K562 (cell line): ENCODE measurements around the gene SUCO. TPM values are rescaled to one million over a fixed set of nuclear protein-coding genes. Genes with fewer than 3 reads are reported as not detected.

Source experiments
- CBX3 ChIP-seq, 2 experiments: IDR thresholded peaks; 1 replicate in 1 of 2; 2 replicates in 1 of 2; pipeline ENCODE4 v1.6.1; 2012; ENCODE audit warnings: inconsistent platforms in 2 of 2, low read length in 2 of 2, borderline replicate concordance in 1 of 2, control low read depth in 1 of 2
- EHMT2 ChIP-seq: fragments of 450-650 bp; IDR thresholded peaks from 2 replicates; pipeline ENCODE4 v1.6.1; 2018; ENCODE audit warnings: antibody characterized with exemption
- HOMEZ ChIP-seq: fragments of 250-450 bp; sonication (Bioruptor Pico); IDR thresholded peaks from 2 replicates; pipeline ENCODE4 v1.4.0; 2020; ENCODE audit warnings: mild to moderate bottlenecking, moderate library complexity
- HSF4 ChIP-seq: fragments of 250-450 bp; sonication (Bioruptor Pico); IDR thresholded peaks from 2 replicates; pipeline ENCODE4 v2.1.2; 2022; ENCODE audit warnings: mild to moderate bottlenecking, moderate library complexity, borderline replicate concordance
- NBN ChIP-seq: fragments of 450-650 bp; IDR thresholded peaks from 2 replicates; pipeline ENCODE4 v1.6.1; 2016; ENCODE audit warnings: low read depth, mild to moderate bottlenecking
- NCOA2 ChIP-seq, 2 experiments: fragments of 450-650 bp; IDR thresholded peaks; 2 replicates each; pipeline ENCODE4 v1.6.1; 2018; ENCODE audit warnings: mild to moderate bottlenecking in 2 of 2, moderate library complexity in 1 of 2; ENCODE audit not compliant: partially characterized antibody in 2 of 2
- SP1 ChIP-seq: sonication (generic); formaldehyde crosslinking; IDR thresholded peaks from 2 replicates; pipeline ENCODE4 v1.8.1; 2022; ENCODE audit warnings: mild to moderate bottlenecking, missing genetic modification reagents
- TOE1 ChIP-seq, 2 experiments: fragments of 450-650 bp in 1 of 2; sonication (generic) in 1 of 2; formaldehyde crosslinking in 1 of 2; IDR thresholded peaks; 2 replicates each; pipeline versions ENCODE4 v1.7.1 to v1.8.0; 2016 to 2022; ENCODE audit warnings: borderline replicate concordance in 2 of 2, mild to moderate bottlenecking in 2 of 2, antibody characterized with exemption in 1 of 2, inconsistent platforms in 1 of 2, low read depth in 1 of 2, missing genetic modification reagents in 1 of 2, moderate library complexity in 1 of 2
- ZHX1 ChIP-seq: fragments of 150-350 bp; conservative IDR thresholded peaks from 2 replicates; pipeline ENCODE4 v1.6.1; 2014; ENCODE audit warnings: low read length
- ZNF445 ChIP-seq: fragments of 250-450 bp; sonication (Bioruptor Pico); IDR thresholded peaks from 2 replicates; pipeline ENCODE4 v1.4.0; 2020; ENCODE audit warnings: low read depth, mild to moderate bottlenecking, moderate library complexity
- polyA plus RNA-seq, 8 experiments: library from polyadenylated mRNA; depleted of rRNA in 4 of 8; stranded (reverse) in 5 of 8; unstranded in 3 of 8; fragments of >200 nt; fragmentation: Nextera tagmentation in 2 of 8; fragmentation: Illumina TruSeq in 1 of 8; extraction: Ambion mirVana in 2 of 8; extraction: Trizol in 1 of 8; gene quantifications; 2 replicates each; pipeline versions ENCODE4 v1.2.1 to v1.2.3, GENCODE V29; 2011 to 2014; ENCODE audit warnings: inconsistent platforms in 1 of 8, missing spikeins in 1 of 8
- total RNA-seq, 7 experiments: library from RNA; depleted of rRNA in 6 of 7; stranded (reverse); fragments of >200 nt in 6 of 7; fragmentation: Illumina TruSeq in 2 of 7; extraction: Trizol in 2 of 7; gene quantifications; 2 replicates each; pipeline versions ENCODE4 v1.2.1 to v1.2.3, GENCODE V29; 2011 to 2021; ENCODE audit warnings: low replicate concordance in 1 of 7
- TF ChIP-seq, protein P1 (sequence below): fragments of 200-600 bp; sonication (generic); IDR thresholded peaks from one replicate; pipeline ENCODE4 v1.6.1; 2012; ENCODE audit warnings: mild to moderate bottlenecking, low read depth, low read length, inconsistent platforms

The SUCO gene
- total and polyA plus RNA-seq, 9 of the 15 experiments (the other 6 are each of a cell fraction or from before 2014, with no cell fraction given) = 2.5 to 20.6 (median 14.3) TPM

DNA sequence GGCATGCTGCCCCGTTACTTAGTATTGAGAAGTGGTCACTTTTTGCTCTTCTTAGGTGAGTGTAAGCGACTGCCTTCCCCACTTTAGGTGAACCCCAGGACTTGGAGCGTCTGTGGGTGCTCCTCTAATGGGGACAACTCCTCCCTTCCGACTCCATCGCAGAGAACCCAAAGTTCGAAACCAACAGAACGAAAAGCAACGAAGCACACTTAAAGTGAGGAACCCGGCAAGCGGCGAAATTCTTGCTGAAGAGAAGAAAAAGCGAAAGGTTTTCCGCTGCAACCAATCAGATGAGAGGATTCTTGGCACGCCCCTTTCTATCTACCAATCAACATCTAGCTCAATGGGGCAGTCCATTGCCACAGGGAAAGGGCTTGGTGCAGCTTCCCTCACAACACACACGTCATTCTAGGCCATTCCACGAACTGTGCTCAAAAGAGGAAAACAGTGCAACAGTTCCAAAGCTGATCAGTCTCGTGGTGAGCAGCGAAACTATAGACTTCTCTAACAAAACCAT lies 709 bp upstream of the SUCO start (continued):
- TF ChIP-seq ZHX1 (no peak), NBN (peak; percentile 77; the same call in 1 of the 2 replicates), ZNF445 (CRISPR knock-in tag) (0 out of 2 replicates have a peak, but pooled peaks have one; percentile 45), TOE1 (IDR thresholded peaks at IDR 0.05; ENCODE audit: borderline replicate concordance) (peak; percentile 85; the same call in 1 of the 2 replicates), TOE1 (CRISPR knock-in tag; IDR thresholded peaks at IDR 0.05; ENCODE audit: borderline replicate concordance, low read depth) (no peak), EHMT2 (no peak), NCOA2 (IDR thresholded peaks at IDR 0.05; ENCODE audit: partially characterized antibody in 2 of 2) (no peak), SP1 (no peak), CBX3 (IDR thresholded peaks at IDR 0.05; ENCODE audit: borderline replicate concordance in 1 of 2, low read length in 2 of 2) (no peak), HSF4 (CRISPR knock-in tag) (no peak), HOMEZ (CRISPR knock-in tag) (no peak)
- TF ChIP-seq, protein P1, sequence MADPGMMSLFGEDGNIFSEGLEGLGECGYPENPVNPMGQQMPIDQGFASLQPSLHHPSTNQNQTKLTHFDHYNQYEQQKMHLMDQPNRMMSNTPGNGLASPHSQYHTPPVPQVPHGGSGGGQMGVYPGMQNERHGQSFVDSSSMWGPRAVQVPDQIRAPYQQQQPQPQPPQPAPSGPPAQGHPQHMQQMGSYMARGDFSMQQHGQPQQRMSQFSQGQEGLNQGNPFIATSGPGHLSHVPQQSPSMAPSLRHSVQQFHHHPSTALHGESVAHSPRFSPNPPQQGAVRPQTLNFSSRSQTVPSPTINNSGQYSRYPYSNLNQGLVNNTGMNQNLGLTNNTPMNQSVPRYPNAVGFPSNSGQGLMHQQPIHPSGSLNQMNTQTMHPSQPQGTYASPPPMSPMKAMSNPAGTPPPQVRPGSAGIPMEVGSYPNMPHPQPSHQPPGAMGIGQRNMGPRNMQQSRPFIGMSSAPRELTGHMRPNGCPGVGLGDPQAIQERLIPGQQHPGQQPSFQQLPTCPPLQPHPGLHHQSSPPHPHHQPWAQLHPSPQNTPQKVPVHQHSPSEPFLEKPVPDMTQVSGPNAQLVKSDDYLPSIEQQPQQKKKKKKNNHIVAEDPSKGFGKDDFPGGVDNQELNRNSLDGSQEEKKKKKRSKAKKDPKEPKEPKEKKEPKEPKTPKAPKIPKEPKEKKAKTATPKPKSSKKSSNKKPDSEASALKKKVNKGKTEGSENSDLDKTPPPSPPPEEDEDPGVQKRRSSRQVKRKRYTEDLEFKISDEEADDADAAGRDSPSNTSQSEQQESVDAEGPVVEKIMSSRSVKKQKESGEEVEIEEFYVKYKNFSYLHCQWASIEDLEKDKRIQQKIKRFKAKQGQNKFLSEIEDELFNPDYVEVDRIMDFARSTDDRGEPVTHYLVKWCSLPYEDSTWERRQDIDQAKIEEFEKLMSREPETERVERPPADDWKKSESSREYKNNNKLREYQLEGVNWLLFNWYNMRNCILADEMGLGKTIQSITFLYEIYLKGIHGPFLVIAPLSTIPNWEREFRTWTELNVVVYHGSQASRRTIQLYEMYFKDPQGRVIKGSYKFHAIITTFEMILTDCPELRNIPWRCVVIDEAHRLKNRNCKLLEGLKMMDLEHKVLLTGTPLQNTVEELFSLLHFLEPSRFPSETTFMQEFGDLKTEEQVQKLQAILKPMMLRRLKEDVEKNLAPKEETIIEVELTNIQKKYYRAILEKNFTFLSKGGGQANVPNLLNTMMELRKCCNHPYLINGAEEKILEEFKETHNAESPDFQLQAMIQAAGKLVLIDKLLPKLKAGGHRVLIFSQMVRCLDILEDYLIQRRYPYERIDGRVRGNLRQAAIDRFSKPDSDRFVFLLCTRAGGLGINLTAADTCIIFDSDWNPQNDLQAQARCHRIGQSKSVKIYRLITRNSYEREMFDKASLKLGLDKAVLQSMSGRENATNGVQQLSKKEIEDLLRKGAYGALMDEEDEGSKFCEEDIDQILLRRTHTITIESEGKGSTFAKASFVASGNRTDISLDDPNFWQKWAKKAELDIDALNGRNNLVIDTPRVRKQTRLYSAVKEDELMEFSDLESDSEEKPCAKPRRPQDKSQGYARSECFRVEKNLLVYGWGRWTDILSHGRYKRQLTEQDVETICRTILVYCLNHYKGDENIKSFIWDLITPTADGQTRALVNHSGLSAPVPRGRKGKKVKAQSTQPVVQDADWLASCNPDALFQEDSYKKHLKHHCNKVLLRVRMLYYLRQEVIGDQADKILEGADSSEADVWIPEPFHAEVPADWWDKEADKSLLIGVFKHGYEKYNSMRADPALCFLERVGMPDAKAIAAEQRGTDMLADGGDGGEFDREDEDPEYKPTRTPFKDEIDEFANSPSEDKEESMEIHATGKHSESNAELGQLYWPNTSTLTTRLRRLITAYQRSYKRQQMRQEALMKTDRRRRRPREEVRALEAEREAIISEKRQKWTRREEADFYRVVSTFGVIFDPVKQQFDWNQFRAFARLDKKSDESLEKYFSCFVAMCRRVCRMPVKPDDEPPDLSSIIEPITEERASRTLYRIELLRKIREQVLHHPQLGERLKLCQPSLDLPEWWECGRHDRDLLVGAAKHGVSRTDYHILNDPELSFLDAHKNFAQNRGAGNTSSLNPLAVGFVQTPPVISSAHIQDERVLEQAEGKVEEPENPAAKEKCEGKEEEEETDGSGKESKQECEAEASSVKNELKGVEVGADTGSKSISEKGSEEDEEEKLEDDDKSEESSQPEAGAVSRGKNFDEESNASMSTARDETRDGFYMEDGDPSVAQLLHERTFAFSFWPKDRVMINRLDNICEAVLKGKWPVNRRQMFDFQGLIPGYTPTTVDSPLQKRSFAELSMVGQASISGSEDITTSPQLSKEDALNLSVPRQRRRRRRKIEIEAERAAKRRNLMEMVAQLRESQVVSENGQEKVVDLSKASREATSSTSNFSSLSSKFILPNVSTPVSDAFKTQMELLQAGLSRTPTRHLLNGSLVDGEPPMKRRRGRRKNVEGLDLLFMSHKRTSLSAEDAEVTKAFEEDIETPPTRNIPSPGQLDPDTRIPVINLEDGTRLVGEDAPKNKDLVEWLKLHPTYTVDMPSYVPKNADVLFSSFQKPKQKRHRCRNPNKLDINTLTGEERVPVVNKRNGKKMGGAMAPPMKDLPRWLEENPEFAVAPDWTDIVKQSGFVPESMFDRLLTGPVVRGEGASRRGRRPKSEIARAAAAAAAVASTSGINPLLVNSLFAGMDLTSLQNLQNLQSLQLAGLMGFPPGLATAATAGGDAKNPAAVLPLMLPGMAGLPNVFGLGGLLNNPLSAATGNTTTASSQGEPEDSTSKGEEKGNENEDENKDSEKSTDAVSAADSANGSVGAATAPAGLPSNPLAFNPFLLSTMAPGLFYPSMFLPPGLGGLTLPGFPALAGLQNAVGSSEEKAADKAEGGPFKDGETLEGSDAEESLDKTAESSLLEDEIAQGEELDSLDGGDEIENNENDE = no peak
